Caco-2 (cell line): ENCODE measurements around the gene PAQR7. TPM values are rescaled to one million over a fixed set of nuclear protein-coding genes. Genes with fewer than 3 reads are reported as not detected.

Experiments
- BruUV-seq: library from RNA; stranded (reverse); fragments of 400-500 nt; replicated peaks from 2 replicates; lab custom pipeline; 2021; lab: Mats Ljungman, UMichigan
- CTCF ChIA-PET: fragments of 300-600 bp; sonication (Branson Sonifier 250); formaldehyde crosslinking; loops from one replicate; lab custom pipeline; 2022; ENCODE audit warnings: antibody characterized with exemption; lab: Charles Lee
- POLR2A ChIA-PET: fragments of 300-600 bp; sonication (Branson Sonifier 250); formaldehyde crosslinking; loops from one replicate; lab custom pipeline; 2022; ENCODE audit warnings: antibody characterized with exemption; lab: Charles Lee
- DNase-seq, 2 experiments: peaks; one replicate each; pipeline versions ENCODE4 v3.0.0 to v3.0.0-alpha.2; 2020 to 2022
- H3K27me3 ChIP-seq: replicated peaks from 2 replicates; pipeline ENCODE4 v1.6.0; 2011; ENCODE audit warnings: low read length; ENCODE audit not compliant: control insufficient read depth, insufficient read depth
- H3K36me3 ChIP-seq: 2 replicates; pipeline ENCODE4 v1.5.1; 2011; ENCODE audit warnings: low read length; ENCODE audit not compliant: control insufficient read depth, insufficient read depth
- H3K4me1 ChIP-seq: fragments of 250-450 bp; sonication (Bioruptor Pico); 2 replicates; pipeline ENCODE4 v1.5.1; 2020; ENCODE audit warnings: mild to moderate bottlenecking
- H3K4me3 ChIP-seq: 2 replicates; pipeline ENCODE4 v1.5.1; 2011; ENCODE audit warnings: low read depth, mild to moderate bottlenecking, control low read depth, low read length
- H3K9me3 ChIP-seq: fragments of 250-450 bp; sonication (Bioruptor Pico); 2 replicates; pipeline ENCODE4 v1.5.1; 2020; ENCODE audit warnings: mild to moderate bottlenecking, moderate library complexity
- H3K27ac Mint-ChIP-seq: one replicate; pipeline ENCODE4 v1.8.0; 2022; ENCODE audit warnings: mixed read lengths; ENCODE audit not compliant: unreplicated experiment
- H3K27me3 Mint-ChIP-seq: one replicate; pipeline ENCODE4 v1.8.0; 2022; ENCODE audit warnings: mixed read lengths; ENCODE audit not compliant: insufficient read depth, unreplicated experiment
- H3K36me3 Mint-ChIP-seq: one replicate; pipeline ENCODE4 v1.8.0; 2022; ENCODE audit warnings: mild to moderate bottlenecking, mixed read lengths; ENCODE audit not compliant: insufficient read depth, unreplicated experiment
- H3K4me1 Mint-ChIP-seq: one replicate; pipeline ENCODE4 v1.8.0; 2022; ENCODE audit warnings: low read depth, mixed read lengths; ENCODE audit not compliant: unreplicated experiment
- H3K4me3 Mint-ChIP-seq: one replicate; pipeline ENCODE4 v1.8.0; 2022; ENCODE audit warnings: mild to moderate bottlenecking, moderate library complexity, mixed read lengths; ENCODE audit not compliant: unreplicated experiment
- H3K9me3 Mint-ChIP-seq: one replicate; pipeline ENCODE4 v1.8.0; 2022; ENCODE audit warnings: mixed read lengths; ENCODE audit not compliant: unreplicated experiment
- CTCF ChIP-seq, 2 experiments: fragments of 200-600 bp in 1 of 2; IDR thresholded peaks; 1 replicate in 1 of 2; 2 replicates in 1 of 2; pipeline versions ENCODE4 v1.5.1 to v1.8.0; 2011 to 2022; ENCODE audit warnings: antibody characterized with exemption in 1 of 2, control low read depth in 1 of 2, inconsistent platforms in 1 of 2, low read depth in 1 of 2, low read length in 1 of 2, mild to moderate bottlenecking in 1 of 2, moderate library complexity in 1 of 2; ENCODE audit not compliant: insufficient read depth in 1 of 2, severe bottlenecking in 1 of 2, unreplicated experiment in 1 of 2
- intact Hi-C: fragments of 100-400 bp; cut with micrococcal nuclease; formaldehyde crosslinking; loops from one replicate; pipeline ENCODE4 v1.10.0; 2022; ENCODE audit not compliant: unreplicated experiment
- microRNA-seq: library from miRNA; unstranded; fragments of <30 nt; microRNA quantifications from one replicate; pipeline ENCODE4 v1.2.0, GENCODE V29; 2022
- total RNA-seq: library from RNA; stranded (reverse); gene quantifications from 2 replicates; pipeline ENCODE4 v1.2.3, GENCODE V29; 2022

The PAQR7 gene
- total RNA-seq, 1 experiment from 2014 or later: 22.3 TPM

DNA sequence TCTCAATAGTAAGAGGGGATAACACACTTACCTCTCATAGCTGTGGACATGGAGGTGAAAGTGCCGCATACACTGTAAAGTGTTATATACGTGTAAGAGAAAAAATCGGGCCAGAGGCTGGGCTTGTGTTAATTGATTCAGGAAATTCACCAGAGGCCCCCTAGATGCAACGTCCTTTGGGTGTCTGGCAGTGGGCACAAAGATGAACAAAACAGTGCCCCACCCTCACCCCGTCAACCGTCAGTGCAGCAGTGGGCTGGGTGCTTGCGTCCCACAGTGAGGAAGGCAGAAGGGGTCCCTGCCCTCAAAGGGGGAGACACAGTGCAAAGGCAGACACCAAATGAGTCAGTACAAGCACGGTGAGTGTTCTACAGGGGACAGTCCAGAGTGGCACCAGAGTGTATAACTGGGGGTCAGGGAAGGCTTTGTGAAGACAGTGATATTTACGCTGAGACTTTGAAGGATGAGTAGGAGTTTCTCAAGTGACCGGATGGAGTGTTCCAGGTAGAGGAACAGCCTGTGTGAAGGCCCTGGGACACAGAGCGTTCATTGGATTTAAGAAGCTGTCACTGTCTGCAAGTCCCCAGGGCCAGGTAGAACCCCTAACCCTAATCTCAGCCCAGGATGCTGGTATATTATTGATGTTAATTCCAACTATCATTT, 62.3 kb downstream of the PAQR7 start:
- H3K27me3 ChIP-seq: no peaks in the 10 kb centered on the region
- no peaks in the 10 kb centered on the region for H3K9me3 ChIP-seq
- TF ChIP-seq CTCF (IDR thresholded peaks at IDR 0.05; ENCODE audit: insufficient read depth in 1 of 2, low read depth in 1 of 2, low read length in 1 of 2, severe bottlenecking in 1 of 2, unreplicated experiment in 1 of 2): no peak
- H3K4me3 Mint-ChIP-seq: no peak overlapping the region
- no peak for DNase-seq
- intact Hi-C loops: no loop called here
- H3K36me3 ChIP-seq: no peaks in the 10 kb centered on the region; the same call in 1 of the 2 replicates
- H3K36me3 Mint-ChIP-seq: peaks cover 21% of the 10 kb centered on the region
- no TSS peak for BruUV-seq
- no peaks in the 10 kb centered on the region for H3K27me3 Mint-ChIP-seq
- CTCF ChIA-PET: no interaction called here
- POLR2A ChIA-PET: no interaction called here
- no peak overlapping the region for H3K4me3 ChIP-seq
- peaks cover 6% of the 10 kb centered on the region for H3K4me1 ChIP-seq
- H3K4me1 Mint-ChIP-seq: peaks cover 5% of the 10 kb centered on the region
- no peak overlapping the region for H3K27ac Mint-ChIP-seq
- H3K9me3 Mint-ChIP-seq: no peaks in the 10 kb centered on the region

Small RNA genes lying within 50 kb of the gene (microRNA-seq; reads per million reads assigned to microRNA genes)
- gene MIR3917: 0.74 reads per million

Other genes with a start within 250 kb of the PAQR7 start
- 58.3 and 60.6 TPM in 2 replicates for gene SELENON, start 75.5 kb downstream of the PAQR7 start, total RNA-seq
- gene MTFR1L, start 55.8 kb downstream of the PAQR7 start, total RNA-seq: 23.5 and 26.2 TPM in 2 replicates
- gene AUNIP, start 16.3 kb downstream of the PAQR7 start, total RNA-seq: 12.3 and 16.8 TPM in 2 replicates
- gene STMN1, start 30.7 kb upstream of the PAQR7 start, total RNA-seq: 188 and 207 TPM in 2 replicates
- 8.0 and 11.1 TPM in 2 replicates for gene PAFAH2, start 122.4 kb upstream of the PAQR7 start, total RNA-seq
- 0.09 and 0.34 TPM in 2 replicates for gene EXTL1, start 146.1 kb upstream of the PAQR7 start, total RNA-seq
- 1.1 and 3.0 TPM in 2 replicates for gene SLC30A2, start 170.4 kb upstream of the PAQR7 start, total RNA-seq
- gene TRIM63, start 191.9 kb upstream of the PAQR7 start, total RNA-seq: not detected in 2 replicates
- 5.5 and 6.0 TPM in 2 replicates for gene PDIK1L, start 236.1 kb upstream of the PAQR7 start, total RNA-seq